HL-60/S4 (cell line): ENCODE data around the gene LRRC74A.

Source experiments
- in situ Hi-C: fragments of 300-500 bp; cut with MboI; formaldehyde crosslinking; loops from 2 replicates; pipeline ENCODE4 v1.14.3; 2022; ENCODE audit warnings: low sequenced_read_pairs

LRRC74A gene

GRCh38 chr14:76917745-76918255 is 91.6 kb downstream of the LRRC74A start:
- in situ Hi-C loops, result loop anchor here (10.0 kb wide), 1 partner anchor 147 kb away; no protein-coding TSS in a partner anchor

DNA sequence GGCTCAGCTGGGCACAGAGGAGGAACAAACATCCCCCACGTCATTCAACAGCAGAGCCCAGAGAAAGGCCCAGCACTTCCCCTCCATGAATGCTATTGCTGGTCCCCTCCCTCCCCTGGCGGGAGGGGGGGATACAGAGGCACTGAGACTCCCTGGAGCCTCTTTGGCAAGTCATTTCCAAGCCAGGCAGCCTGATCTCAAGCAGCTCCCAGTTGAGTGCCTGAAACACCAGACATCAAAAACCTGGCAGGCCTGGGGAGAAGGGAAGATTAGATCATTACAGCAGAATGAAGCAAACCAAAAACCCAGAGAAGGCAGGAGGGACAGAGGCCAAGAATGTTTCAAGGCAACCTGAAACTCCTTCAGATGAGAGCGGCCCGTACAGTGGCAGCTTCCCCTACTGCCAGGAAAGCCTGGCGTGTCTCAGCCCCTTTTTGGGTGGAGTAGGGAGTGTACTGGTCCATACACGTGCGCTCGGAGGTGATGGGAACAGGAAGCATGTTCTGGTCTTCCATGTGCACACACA is 92.1 kb downstream of the LRRC74A start:
- in situ Hi-C loops, result loop anchor here (10.0 kb wide), 1 partner anchor 146 kb away; no protein-coding TSS in a partner anchor

DNA sequence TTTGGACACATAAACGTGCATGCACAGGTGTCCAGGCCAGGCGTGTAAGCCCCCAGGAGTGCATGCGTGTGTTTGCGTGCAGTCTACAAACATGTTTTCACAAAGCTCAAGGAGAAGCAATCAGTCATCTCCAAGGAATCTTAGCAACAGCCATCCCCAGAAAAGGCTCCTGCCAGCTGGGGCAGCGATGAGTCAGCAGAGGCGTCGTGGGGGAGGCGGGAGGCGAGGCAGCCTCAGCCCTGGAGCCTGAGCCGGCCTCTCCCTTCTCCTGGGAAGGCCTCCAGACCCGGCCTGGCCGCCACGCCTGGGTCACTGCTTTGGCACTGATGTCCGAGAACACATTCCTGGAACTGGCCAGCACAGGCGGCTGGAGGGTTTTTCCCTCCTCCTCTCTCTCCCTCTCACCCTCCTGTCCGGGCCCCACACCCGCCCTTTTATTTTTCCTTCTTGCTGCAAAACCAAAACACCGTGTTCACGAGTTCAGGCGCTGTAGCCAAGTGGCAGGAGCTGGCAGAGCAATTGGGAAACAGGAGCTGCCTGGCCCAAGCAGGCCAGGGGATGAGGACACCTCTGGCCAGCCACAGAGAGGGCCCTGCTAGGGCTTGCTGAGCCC is 92.7 kb downstream of the LRRC74A start:
- in situ Hi-C loops, result loop anchor here (10.0 kb wide), 1 partner anchor 146 kb away; no protein-coding TSS in a partner anchor
